OCI-LY3 (cell line): ENCODE measurements around the gene GLYATL1B.
"Not testable (repeated sequence)": the region's sequence is repeated elsewhere in the genome, so short reads cannot be mapped to it uniquely, and the experiment has no call there.

ENCODE experiments used
- H2AFZ ChIP-seq: fragments of 200-600, 300-600 bp; shearing (Covaris generic); 2 replicates; pipeline ENCODE4 v1.6.0; 2014; ENCODE audit warnings: antibody characterized with exemption, low read depth, low read length
- H3K27ac ChIP-seq: fragments of 200-600, 300-600 bp; sonication (generic); 2 replicates; pipeline ENCODE4 v1.5.1; 2014; ENCODE audit warnings: mild to moderate bottlenecking, low read length, moderate library complexity, mixed read lengths
- H3K27me3 ChIP-seq: fragments of 200-600, 300-600 bp; sonication (generic); 2 replicates; pipeline ENCODE4 v1.6.1; 2014; ENCODE audit warnings: low read depth, low read length, mixed read lengths
- H3K36me3 ChIP-seq: fragments of 200-600, 300-600 bp; sonication (generic); replicated peaks from 2 replicates; pipeline ENCODE3; 2014; ENCODE audit warnings: low read depth, low read length, mixed read lengths
- H3K4me1 ChIP-seq: fragments of 300-600, 200-600 bp; sonication (generic); 2 replicates; pipeline ENCODE4 v1.6.1; 2014; ENCODE audit warnings: low read length, mixed read lengths
- H3K4me2 ChIP-seq: fragments of 200-600, 300-600 bp; sonication (generic); 2 replicates; pipeline ENCODE4 v1.6.1; 2014; ENCODE audit warnings: low read length, mixed read lengths
- H3K4me3 ChIP-seq: fragments of 300-600, 200-600 bp; sonication (generic); 2 replicates; pipeline ENCODE4 v1.5.1; 2014; ENCODE audit warnings: antibody characterized with exemption, mild to moderate bottlenecking, low read length, moderate library complexity
- H3K79me2 ChIP-seq: fragments of 300-600, 200-600 bp; shearing (Covaris generic); 2 replicates; pipeline ENCODE4 v1.6.1; 2014; ENCODE audit warnings: mild to moderate bottlenecking, low read length, mixed read lengths
- H3K9ac ChIP-seq: fragments of 300-600, 200-600 bp; shearing (Covaris generic); 2 replicates; pipeline ENCODE4 v1.6.0; 2014; ENCODE audit warnings: mild to moderate bottlenecking, low read length, moderate library complexity
- H3K9me3 ChIP-seq: fragments of 200-600, 300-600 bp; shearing (Covaris generic); 2 replicates; pipeline ENCODE4 v1.6.1; 2014; ENCODE audit warnings: low read length, mixed read lengths; ENCODE audit not compliant: insufficient read depth
- H4K20me1 ChIP-seq: fragments of 200-600, 300-600 bp; sonication (generic); 2 replicates; pipeline ENCODE4 v1.6.1; 2016; ENCODE audit warnings: low read length, mixed read lengths; ENCODE audit not compliant: insufficient read depth
- CTCF ChIP-seq: fragments of 200-600, 300-600 bp; sonication (generic); IDR thresholded peaks from 2 replicates; pipeline ENCODE4 v1.5.1; 2014; ENCODE audit warnings: antibody characterized with exemption, low read length, low read depth
- EZH2phosphoT487 ChIP-seq: fragments of 200-600 bp; shearing (Covaris generic); IDR thresholded peaks from 2 replicates; pipeline ENCODE4 v1.6.1; 2018; ENCODE audit warnings: antibody characterized with exemption, mixed run types, low read depth

Gene GLYATL1B

DNA sequence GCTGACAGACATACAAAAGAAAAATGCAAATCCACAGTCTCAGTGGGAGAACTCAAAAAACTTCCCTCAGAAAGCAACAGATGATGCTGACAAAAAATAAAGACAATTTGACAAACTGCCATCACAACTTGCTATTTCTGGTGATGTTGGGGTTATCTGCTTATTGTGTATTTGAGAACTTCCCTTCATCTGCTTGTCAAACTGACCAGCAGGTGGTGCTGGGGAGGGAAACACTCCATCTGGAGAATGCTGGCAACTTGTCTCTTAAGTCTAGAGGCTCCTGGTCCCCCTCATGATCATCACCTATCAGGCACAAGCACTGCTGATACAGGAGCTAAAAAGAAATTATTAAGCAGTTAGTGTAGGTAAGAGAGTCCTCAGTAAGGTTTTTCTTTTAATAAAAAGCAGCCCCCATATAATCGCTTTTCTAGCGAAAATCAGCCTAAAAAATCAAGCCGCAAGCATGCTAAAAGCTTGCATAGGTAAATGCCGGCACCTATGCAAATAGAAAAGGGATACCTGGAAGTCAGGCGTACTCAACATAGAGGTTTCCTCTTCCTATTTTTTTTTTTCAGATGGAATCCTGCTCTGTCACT, 11.1 kb downstream of the GLYATL1B start:
- Histone ChIP-seq H3K79me2 (no peaks in the 10 kb centered on the region), H3K9ac (no peak overlapping the region), H3K4me1 (peaks cover 26% of the 10 kb centered on the region)

GRCh38 chr11:59097938-59098337, 11.8 kb downstream of the GLYATL1B start:
- H3K79me2 ChIP-seq, H3K27ac ChIP-seq, H2AFZ ChIP-seq, H3K4me2 ChIP-seq, H3K9me3 ChIP-seq, H4K20me1 ChIP-seq, H3K4me3 ChIP-seq, H3K9ac ChIP-seq, H3K36me3 ChIP-seq: not testable (repeated sequence)
- H3K27me3 ChIP-seq = peaks cover 27% of the 10 kb centered on the region
- peaks cover 32% of the 10 kb centered on the region for H3K4me1 ChIP-seq

More for the DNA sequence above, 11.1 kb downstream of the GLYATL1B start:
- Histone ChIP-seq H3K27me3 (peaks cover 35% of the 10 kb centered on the region), H3K4me2 (peak overlapping the region; percentile 40), H4K20me1 (no peaks in the 10 kb centered on the region), H3K36me3 (no peaks in the 10 kb centered on the region), H3K9me3 (no peaks in the 10 kb centered on the region), H3K27ac (no peak overlapping the region), H3K4me3 (peak overlapping the region; percentile 23), H2AFZ (no peak overlapping the region)
- TF ChIP-seq CTCF (peak; percentile 74), EZH2phosphoT487 (no peak)

DNA sequence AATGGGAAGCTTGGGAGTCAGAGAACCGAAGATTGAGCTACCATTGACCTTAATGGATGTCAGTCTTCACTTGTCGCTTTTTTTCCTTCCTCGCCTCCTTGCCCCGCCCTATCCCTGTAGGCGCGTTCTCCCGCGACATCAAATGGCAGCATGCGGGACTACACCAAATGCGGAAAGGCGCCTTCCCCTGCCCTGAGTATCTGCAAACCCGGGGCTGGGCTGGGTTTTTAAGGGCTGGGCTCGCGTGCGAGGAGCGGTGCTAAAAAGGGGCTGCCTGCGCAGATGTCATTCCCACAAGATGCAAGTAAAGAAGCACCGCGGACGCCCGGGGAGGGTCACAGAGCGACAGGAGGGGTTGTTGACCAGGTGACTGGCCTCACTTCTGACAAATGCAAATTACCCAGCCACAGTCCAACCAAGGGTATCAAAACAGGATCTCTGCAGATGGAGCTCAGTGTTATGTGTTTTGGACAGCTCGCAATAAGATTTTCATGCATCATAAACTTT, 16.2 kb downstream of the GLYATL1B start:
- H3K4me3 ChIP-seq = peak overlapping the region; percentile 76
- H3K4me2 ChIP-seq = peak overlapping the region; percentile 84
- H3K9ac ChIP-seq = peak overlapping the region; percentile 52
- H3K36me3 ChIP-seq = no peaks in the 10 kb centered on the region
- H3K27ac ChIP-seq = no peak overlapping the region
- no peaks in the 10 kb centered on the region for H3K79me2 ChIP-seq
- no peaks in the 10 kb centered on the region for H3K9me3 ChIP-seq
- H2AFZ ChIP-seq = peak overlapping the region; percentile 72
- H3K27me3 ChIP-seq = peaks cover 21% of the 10 kb centered on the region
- TF ChIP-seq CTCF (peak; percentile 68), EZH2phosphoT487 (no peak)
- H4K20me1 ChIP-seq = no peaks in the 10 kb centered on the region
- peaks cover 27% of the 10 kb centered on the region for H3K4me1 ChIP-seq

- peaks cover 37% of the 10 kb centered on the region for H3K4me1 ChIP-seq
- H3K27me3 ChIP-seq = no peaks in the 10 kb centered on the region
- H3K4me2 ChIP-seq = peak within 1 kb of the TSS; percentile 86
- H2AFZ ChIP-seq = peak within 1 kb of the TSS; percentile 56
- peak within 1 kb of the TSS; percentile 71 for H3K4me3 ChIP-seq
- no peak within 1 kb of the TSS for H3K27ac ChIP-seq
- H3K9ac ChIP-seq = peak within 1 kb of the TSS; percentile 52
- H3K9me3 ChIP-seq = no peaks in the 10 kb centered on the region
- no peaks in the 10 kb centered on the region for H3K36me3 ChIP-seq
- TF ChIP-seq CTCF (no peak), EZH2phosphoT487 (no peak)
- no peaks in the 10 kb centered on the region for H4K20me1 ChIP-seq
- no peaks in the 10 kb centered on the region for H3K79me2 ChIP-seq
These were observed 20.5 kb downstream of the GLYATL1B start, which contains the start of gene FAM111B for GRCh38 chr11:59106363-59107336. TSS of gene FAM111B (plus strand) at chr11:59107237. CDS start at chr11:59109626, 2,389 bp downstream.

DNA sequence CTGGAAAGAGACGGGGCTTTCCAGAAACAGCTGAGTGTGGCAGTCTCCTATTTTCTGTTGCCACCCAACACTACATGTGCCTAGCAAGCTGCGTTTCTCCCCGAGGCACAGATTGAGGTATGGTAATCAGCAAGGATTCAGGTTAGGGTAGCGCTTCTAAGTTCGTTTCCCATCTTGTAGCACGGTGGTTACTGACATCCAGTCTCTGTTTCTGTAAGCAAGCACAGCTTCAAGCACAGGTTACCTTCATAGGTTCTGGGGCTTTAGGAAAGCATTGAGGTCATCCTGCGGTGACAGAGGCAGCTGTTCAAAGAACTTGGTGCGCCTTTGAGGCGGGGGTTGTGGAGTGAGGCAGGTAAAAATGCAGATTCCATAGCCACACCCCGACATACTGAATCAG, 21.6 kb downstream of the GLYATL1B start:
- peak overlapping the region; percentile 24; the same call in 1 of the 2 replicates for H3K9ac ChIP-seq
- 0 out of 2 replicates have a peak overlapping the region, but pooled peaks have one; percentile 21 for H2AFZ ChIP-seq
- H4K20me1 ChIP-seq, H3K36me3 ChIP-seq, H3K79me2 ChIP-seq, H3K27ac ChIP-seq, H3K9me3 ChIP-seq, H3K27me3 ChIP-seq: not testable (repeated sequence)
- peak overlapping the region; percentile 71 for H3K4me3 ChIP-seq
- H3K4me1 ChIP-seq = peaks cover 32% of the 10 kb centered on the region
- H3K4me2 ChIP-seq = peak overlapping the region; percentile 86
